ENCODE results near the gene GRID2. TPM values are rescaled to one million over a fixed set of nuclear protein-coding genes. Genes with fewer than 3 reads are reported as not detected.

Gene GRID2
- 0.10 and 0.26 TPM in 2 replicates for total RNA-seq

GRCh38 chr4:92303621-92304027 is at the start of gene GRID2:
TSS of gene GRID2 (plus strand) at chr4:92303966.

